MCF 10A (cell line): ENCODE measurements around the gene ANKS4B. TPM values are rescaled to one million over a fixed set of nuclear protein-coding genes. Genes with fewer than 3 reads are reported as not detected.

Source experiments
- BruUV-seq: library from RNA; stranded (reverse); fragments of 400-500 nt; replicated peaks from 2 replicates; lab custom pipeline; 2021; lab: Mats Ljungman, UMichigan
- CTCF ChIA-PET: fragments of 300-600 bp; sonication (Branson Sonifier 250); formaldehyde crosslinking; extraction: SDS; loops from one replicate; lab custom pipeline; 2021; ENCODE audit warnings: antibody characterized with exemption, inconsistent platforms; lab: Yijun Ruan, JAX
- POLR2A ChIA-PET: fragments of 300-600, 350-650 bp; sonication (Branson Sonifier 250); formaldehyde crosslinking; extraction: SDS; loops from one replicate; lab custom pipeline; 2020; ENCODE audit warnings: antibody characterized with exemption, inconsistent platforms; lab: Yijun Ruan, JAX
- DNase-seq: peaks from one replicate; pipeline ENCODE4 v3.0.0-alpha.2; 2018; ENCODE audit not compliant: unreplicated experiment
- H3K27ac Mint-ChIP-seq: one replicate; pipeline ENCODE4 v1.8.0; 2022; ENCODE audit warnings: mild to moderate bottlenecking, low read depth, mixed read lengths; ENCODE audit not compliant: unreplicated experiment
- H3K27me3 Mint-ChIP-seq: one replicate; pipeline ENCODE4 v1.8.0; 2022; ENCODE audit warnings: mixed read lengths; ENCODE audit not compliant: insufficient read depth, unreplicated experiment
- H3K36me3 Mint-ChIP-seq: one replicate; pipeline ENCODE4 v1.8.0; 2022; ENCODE audit warnings: mild to moderate bottlenecking, moderate library complexity, mixed read lengths; ENCODE audit not compliant: insufficient read depth, unreplicated experiment
- H3K4me1 Mint-ChIP-seq: one replicate; pipeline ENCODE4 v1.8.0; 2022; ENCODE audit warnings: mixed read lengths; ENCODE audit not compliant: insufficient read depth, unreplicated experiment
- H3K4me3 Mint-ChIP-seq: one replicate; pipeline ENCODE4 v1.8.0; 2022; ENCODE audit warnings: mild to moderate bottlenecking, moderate library complexity, mixed read lengths; ENCODE audit not compliant: unreplicated experiment
- H3K9me3 Mint-ChIP-seq: one replicate; pipeline ENCODE4 v1.8.0; 2022; ENCODE audit warnings: mixed read lengths; ENCODE audit not compliant: unreplicated experiment
- intact Hi-C: fragments of 100-400 bp; cut with micrococcal nuclease; formaldehyde crosslinking; loops from 2 replicates; pipeline ENCODE4 v1.14.1; 2022
- total RNA-seq: library from RNA; stranded (reverse); gene quantifications from 2 replicates; pipeline ENCODE4 v1.2.3, GENCODE V29; 2022
- TF ChIP-seq, protein P1 (sequence below): fragments of 200-600 bp; IDR thresholded peaks from one replicate; pipeline ENCODE4 v1.8.0; 2022; ENCODE audit warnings: antibody characterized with exemption, mild to moderate bottlenecking; ENCODE audit not compliant: unreplicated experiment

The ANKS4B gene
- total RNA-seq, 1 experiment from 2014 or later, result not detected

DNA sequence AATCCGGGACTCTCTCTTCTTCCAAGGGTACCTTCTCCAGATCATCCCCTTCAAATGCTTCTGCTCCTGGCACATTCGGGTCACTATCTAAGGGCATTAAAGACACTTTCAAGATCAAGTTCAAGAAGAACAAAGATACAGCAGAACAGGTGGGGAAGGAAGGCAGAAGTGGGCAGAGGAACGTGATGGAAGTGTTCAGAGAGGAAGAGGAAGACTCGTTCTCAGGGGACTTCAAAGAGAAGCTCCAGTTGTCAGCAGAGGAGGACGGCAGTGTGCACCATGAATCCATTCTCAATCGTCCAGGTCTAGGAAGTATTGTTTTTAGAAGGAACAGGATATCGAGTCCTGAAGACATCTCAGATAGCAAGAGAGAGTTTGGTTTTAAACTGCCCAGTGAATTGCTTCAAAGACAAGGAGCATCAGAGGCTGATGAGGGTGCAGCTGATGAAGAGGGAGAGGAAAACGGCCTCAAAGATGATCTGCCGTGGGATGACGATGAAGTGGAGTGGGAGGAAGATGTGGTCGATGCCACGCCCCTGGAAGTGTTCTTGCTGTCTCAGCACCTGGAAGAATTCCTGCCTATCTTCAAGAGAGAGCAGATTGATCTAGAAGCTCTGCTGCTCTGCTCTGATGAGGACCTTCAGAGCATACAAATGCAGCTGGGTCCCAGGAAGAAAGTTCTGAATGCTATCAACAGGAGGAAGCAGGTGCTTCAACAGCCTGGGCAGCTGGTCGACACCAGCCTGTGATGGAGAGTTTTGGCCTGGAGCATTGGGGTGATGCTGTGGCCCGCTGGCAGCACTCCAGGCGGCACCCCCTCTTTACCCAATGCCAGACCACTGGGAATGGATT lies 16.8 kb downstream of the ANKS4B start:
- Mint-ChIP-seq H3K27ac (no peak overlapping the region), H3K4me3 (no peak overlapping the region), H3K27me3 (peaks cover 80% of the 10 kb centered on the region), H3K4me1 (no peaks in the 10 kb centered on the region), H3K36me3 (no peaks in the 10 kb centered on the region), H3K9me3 (no peaks in the 10 kb centered on the region)
- intact Hi-C loops, result no loop called here
- POLR2A ChIA-PET, result no interaction called here
- CTCF ChIA-PET, result no interaction called here
- no TSS peak for BruUV-seq
- TF ChIP-seq, protein P1, sequence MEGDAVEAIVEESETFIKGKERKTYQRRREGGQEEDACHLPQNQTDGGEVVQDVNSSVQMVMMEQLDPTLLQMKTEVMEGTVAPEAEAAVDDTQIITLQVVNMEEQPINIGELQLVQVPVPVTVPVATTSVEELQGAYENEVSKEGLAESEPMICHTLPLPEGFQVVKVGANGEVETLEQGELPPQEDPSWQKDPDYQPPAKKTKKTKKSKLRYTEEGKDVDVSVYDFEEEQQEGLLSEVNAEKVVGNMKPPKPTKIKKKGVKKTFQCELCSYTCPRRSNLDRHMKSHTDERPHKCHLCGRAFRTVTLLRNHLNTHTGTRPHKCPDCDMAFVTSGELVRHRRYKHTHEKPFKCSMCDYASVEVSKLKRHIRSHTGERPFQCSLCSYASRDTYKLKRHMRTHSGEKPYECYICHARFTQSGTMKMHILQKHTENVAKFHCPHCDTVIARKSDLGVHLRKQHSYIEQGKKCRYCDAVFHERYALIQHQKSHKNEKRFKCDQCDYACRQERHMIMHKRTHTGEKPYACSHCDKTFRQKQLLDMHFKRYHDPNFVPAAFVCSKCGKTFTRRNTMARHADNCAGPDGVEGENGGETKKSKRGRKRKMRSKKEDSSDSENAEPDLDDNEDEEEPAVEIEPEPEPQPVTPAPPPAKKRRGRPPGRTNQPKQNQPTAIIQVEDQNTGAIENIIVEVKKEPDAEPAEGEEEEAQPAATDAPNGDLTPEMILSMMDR, result no peak
- no peak for DNase-seq

DNA sequence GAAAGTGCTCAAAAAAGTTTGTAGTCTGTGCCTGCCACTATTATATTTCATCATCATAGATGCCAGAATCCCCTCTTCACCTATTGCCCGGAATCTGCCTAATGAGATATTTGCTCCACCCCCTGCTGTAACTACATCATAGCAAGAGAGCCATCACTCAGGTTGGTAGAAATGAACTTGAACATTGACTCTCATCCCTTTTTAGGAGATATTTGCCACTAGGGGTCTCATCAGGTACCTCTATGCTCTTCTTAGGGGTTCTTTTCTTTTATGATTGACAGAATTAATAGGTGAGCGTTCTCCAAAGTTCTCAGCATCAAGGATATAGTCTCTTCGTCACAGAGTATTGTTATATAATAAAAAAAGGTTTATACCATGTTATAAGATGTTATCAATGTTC lies 20.0 kb downstream of the ANKS4B start:
- no peak for DNase-seq
- intact Hi-C loops, result no loop called here
- POLR2A ChIA-PET, result no interaction called here
- H3K36me3 Mint-ChIP-seq, result no peaks in the 10 kb centered on the region
- TF ChIP-seq, protein P1, result no peak
- H3K4me3 Mint-ChIP-seq, result no peak overlapping the region
- no peak overlapping the region for H3K27ac Mint-ChIP-seq
- CTCF ChIA-PET, result no interaction called here
- H3K4me1 Mint-ChIP-seq, result no peaks in the 10 kb centered on the region
- peaks cover 87% of the 10 kb centered on the region for H3K27me3 Mint-ChIP-seq
- BruUV-seq, result no TSS peak
- no peaks in the 10 kb centered on the region for H3K9me3 Mint-ChIP-seq

DNA sequence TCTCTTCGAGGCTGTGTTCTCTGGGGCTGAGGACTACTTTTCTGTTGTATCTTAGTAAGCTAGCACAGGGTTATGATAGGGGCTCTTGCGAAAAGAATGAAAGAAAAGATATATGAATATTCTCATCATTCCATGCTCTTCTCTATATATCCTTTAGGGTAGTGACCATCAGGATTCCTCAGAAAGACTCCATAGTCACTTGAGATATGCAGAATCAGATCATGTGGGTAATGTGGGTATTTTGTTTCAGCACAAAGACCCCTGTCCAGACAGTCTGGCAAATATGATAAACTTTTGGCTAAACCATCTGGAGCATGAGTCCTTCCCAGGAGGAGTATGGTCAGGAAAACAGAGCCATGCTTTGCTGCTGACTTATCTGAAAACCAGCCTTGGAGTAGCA lies 23.1 kb downstream of the ANKS4B start:
- CTCF ChIA-PET, result interaction anchor here (0.7 kb wide), 1 partner anchor 55 kb away, joined by 3 read pairs; no protein-coding TSS in a partner anchor
- H3K27me3 Mint-ChIP-seq, result peaks cover 56% of the 10 kb centered on the region

DNA sequence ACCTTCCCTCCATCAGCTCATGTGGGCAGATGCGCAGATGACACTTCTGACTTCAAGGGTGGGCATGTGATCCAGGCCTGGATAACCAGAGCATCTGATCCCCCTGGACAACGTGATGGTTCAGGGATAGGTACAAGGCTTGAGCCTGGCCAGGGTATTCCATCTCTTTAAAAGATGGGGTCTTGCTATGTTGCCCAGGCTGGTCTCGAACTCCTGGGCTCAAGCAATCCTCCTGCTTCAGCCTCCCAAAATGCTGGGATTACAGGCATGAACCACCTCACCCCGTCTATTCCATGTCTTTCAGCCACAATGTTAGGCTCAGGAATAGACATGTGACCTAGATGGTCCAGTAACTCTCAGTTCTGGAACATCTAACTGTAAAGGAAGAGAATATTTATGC lies 23.8 kb downstream of the ANKS4B start:
- intact Hi-C loops, result no loop called here
- ChIA-PET CTCF (interaction anchor here (0.7 kb wide), 1 partner anchor 298 kb away, joined by 3 read pairs; no protein-coding TSS in a partner anchor), POLR2A (interaction anchor here (0.6 kb wide), 1 partner anchor 646 kb away, joined by 3 read pairs; no protein-coding TSS in a partner anchor)
- DNase-seq, result no peak
- H3K27me3 Mint-ChIP-seq, result peaks cover 50% of the 10 kb centered on the region
- BruUV-seq, result no TSS peak
- H3K27ac Mint-ChIP-seq, result no peak overlapping the region
- peaks cover 6% of the 10 kb centered on the region for H3K4me1 Mint-ChIP-seq
- no peaks in the 10 kb centered on the region for H3K36me3 Mint-ChIP-seq
- H3K9me3 Mint-ChIP-seq, result no peaks in the 10 kb centered on the region
- H3K4me3 Mint-ChIP-seq, result no peak overlapping the region
- TF ChIP-seq, protein P1, result no peak

More for the DNA sequence above, 23.1 kb downstream of the ANKS4B start:
- DNase-seq, result no peak
- Mint-ChIP-seq H3K9me3 (no peaks in the 10 kb centered on the region), H3K4me1 (peaks cover 6% of the 10 kb centered on the region), H3K27ac (no peak overlapping the region), H3K36me3 (no peaks in the 10 kb centered on the region), H3K4me3 (no peak overlapping the region)
- intact Hi-C loops, result no loop called here
- BruUV-seq, result no TSS peak
- POLR2A ChIA-PET, result no interaction called here
- TF ChIP-seq, protein P1, result no peak
